ENCODE measurements around the gene SLC6A7.

DNA sequence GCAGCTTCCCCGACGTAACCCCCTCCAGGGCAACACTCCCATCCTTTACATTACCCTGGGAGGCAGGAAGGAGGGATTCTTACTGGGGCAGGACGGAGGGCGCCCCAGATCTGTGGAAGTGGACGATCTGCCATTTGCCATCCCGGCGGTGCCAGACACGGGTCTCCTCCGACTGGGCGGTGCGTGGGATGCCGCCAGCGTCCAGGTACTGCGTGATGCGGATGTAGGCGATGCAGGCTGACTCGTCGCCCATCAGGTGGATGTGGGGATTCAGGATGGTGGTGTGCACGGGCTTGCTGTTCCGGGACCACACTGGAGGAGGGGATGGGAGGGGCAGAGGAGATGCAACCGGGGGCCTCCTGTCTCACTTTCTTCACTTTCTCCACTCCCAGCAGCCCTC is 33.0 kb downstream of the SLC6A7 start:
- TF ChIP-seq, protein P1, sequence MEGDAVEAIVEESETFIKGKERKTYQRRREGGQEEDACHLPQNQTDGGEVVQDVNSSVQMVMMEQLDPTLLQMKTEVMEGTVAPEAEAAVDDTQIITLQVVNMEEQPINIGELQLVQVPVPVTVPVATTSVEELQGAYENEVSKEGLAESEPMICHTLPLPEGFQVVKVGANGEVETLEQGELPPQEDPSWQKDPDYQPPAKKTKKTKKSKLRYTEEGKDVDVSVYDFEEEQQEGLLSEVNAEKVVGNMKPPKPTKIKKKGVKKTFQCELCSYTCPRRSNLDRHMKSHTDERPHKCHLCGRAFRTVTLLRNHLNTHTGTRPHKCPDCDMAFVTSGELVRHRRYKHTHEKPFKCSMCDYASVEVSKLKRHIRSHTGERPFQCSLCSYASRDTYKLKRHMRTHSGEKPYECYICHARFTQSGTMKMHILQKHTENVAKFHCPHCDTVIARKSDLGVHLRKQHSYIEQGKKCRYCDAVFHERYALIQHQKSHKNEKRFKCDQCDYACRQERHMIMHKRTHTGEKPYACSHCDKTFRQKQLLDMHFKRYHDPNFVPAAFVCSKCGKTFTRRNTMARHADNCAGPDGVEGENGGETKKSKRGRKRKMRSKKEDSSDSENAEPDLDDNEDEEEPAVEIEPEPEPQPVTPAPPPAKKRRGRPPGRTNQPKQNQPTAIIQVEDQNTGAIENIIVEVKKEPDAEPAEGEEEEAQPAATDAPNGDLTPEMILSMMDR (IDR thresholded peaks at IDR 0.05; ENCODE audit: low read depth, low read length, poor library complexity, severe bottlenecking), result no peak
- no peak for TF ChIP-seq EZH2phosphoT487 (IDR thresholded peaks at IDR 0.05; ENCODE audit: borderline replicate concordance, low read length)

All from DOHH2 (cell line).